ENCODE results near the gene CDK2. TPM values are rescaled to one million over a fixed set of nuclear protein-coding genes. Genes with fewer than 3 reads are reported as not detected.
"Not testable (repeated sequence)": the region's sequence is repeated elsewhere in the genome, so short reads cannot be mapped to it uniquely, and the experiment has no call there.

CDK2 gene
- total RNA-seq, 2 donors from 2014 or later: 60.8 to 69.8 TPM

DNA sequence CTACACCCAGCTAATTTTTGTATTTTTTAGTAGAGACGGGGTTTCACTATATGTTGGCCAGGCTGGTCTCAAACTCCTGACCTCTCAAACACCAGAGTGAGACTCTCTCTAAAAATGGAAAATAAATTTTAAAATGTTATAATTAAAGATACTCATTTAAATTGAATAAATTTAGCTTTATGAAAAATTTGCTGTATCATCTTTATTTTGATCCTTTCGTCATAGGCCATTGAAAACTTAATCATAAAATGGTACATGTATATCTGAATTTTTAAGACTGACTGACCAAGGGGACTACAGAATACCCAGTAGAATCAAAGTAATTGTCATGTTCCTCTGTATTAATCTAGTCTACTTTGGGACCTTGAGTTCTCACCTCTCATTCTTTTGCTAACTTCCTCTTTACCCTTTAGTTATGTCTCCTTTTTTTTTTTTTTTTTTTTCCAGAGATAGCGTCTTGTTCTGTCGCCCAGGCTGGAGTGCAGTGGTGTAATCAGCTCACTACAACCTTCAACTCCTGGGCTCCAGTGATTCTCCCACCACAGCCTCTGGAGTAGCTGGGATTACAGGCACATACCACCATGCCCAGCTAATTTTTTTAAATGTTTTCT lies 16.7 kb downstream of the CDK2 start:
- H3K9me3 Mint-ChIP-seq: no peaks in the 10 kb centered on the region
- TF ChIP-seq, protein P1, sequence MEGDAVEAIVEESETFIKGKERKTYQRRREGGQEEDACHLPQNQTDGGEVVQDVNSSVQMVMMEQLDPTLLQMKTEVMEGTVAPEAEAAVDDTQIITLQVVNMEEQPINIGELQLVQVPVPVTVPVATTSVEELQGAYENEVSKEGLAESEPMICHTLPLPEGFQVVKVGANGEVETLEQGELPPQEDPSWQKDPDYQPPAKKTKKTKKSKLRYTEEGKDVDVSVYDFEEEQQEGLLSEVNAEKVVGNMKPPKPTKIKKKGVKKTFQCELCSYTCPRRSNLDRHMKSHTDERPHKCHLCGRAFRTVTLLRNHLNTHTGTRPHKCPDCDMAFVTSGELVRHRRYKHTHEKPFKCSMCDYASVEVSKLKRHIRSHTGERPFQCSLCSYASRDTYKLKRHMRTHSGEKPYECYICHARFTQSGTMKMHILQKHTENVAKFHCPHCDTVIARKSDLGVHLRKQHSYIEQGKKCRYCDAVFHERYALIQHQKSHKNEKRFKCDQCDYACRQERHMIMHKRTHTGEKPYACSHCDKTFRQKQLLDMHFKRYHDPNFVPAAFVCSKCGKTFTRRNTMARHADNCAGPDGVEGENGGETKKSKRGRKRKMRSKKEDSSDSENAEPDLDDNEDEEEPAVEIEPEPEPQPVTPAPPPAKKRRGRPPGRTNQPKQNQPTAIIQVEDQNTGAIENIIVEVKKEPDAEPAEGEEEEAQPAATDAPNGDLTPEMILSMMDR (conservative IDR thresholded peaks at IDR 0.05): no peak
- H3K36me3 Mint-ChIP-seq (ENCODE audit: low read depth): peaks cover 68% of the 10 kb centered on the region
- DNase-seq: no peak
- H3K9me3 ChIP-seq (ENCODE audit: control insufficient read depth, low read length): no peaks in the 10 kb centered on the region
- no peaks in the 10 kb centered on the region for H3K27me3 ChIP-seq (ENCODE audit: control insufficient read depth, insufficient read depth, low read length, poor library complexity, severe bottlenecking)
- no peak overlapping the region for H3K27ac Mint-ChIP-seq
- no peaks in the 10 kb centered on the region for H3K4me1 ChIP-seq (ENCODE audit: control insufficient read depth, insufficient read depth, low read length)
- no peak overlapping the region for H3K4me3 ChIP-seq (ENCODE audit: low read length)
- H3K36me3 ChIP-seq (ENCODE audit: control insufficient read depth, insufficient read depth, low read length): peaks cover 88% of the 10 kb centered on the region
- H3K27ac ChIP-seq (ENCODE audit: low read depth, low read length): no peak overlapping the region
- H3K27me3 Mint-ChIP-seq (ENCODE audit: insufficient read depth): no peaks in the 10 kb centered on the region
- no peak overlapping the region for H3K4me3 Mint-ChIP-seq
- no peak overlapping the region for H3K9ac ChIP-seq (ENCODE audit: extremely low read depth, low read length, poor library complexity, severe bottlenecking)
- no peaks in the 10 kb centered on the region for H3K4me1 Mint-ChIP-seq
- WGBS, 2 experiments (ENCODE audit: insufficient coverage in 1 of 2, insufficient read length in 1 of 2): 93 to 100% methylated on average over 2 to 4 of the region's 4 CpGs

DNA sequence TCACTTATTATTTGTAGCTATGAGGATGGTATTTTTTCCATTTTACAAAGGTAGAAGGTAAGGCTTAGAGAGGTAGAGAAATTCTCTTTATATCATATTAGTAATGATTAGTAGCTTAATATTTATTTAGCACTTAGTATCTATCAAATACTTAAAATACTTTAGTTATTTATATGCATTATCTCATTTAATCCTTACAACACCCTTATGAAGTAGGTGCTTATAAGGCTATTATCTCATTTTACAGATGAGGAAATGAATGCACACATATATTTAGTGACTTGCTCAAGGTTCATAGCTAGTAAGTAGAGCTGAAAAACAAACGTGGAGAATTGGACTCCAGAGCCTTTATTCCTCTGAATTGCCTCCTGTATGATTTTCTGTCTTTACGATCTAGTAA lies 18.2 kb downstream of the CDK2 start:
- Histone ChIP-seq H3K27ac (ENCODE audit: low read depth, low read length) (no peak overlapping the region), H3K36me3 (ENCODE audit: control insufficient read depth, insufficient read depth, low read length) (peaks cover 88% of the 10 kb centered on the region), H3K4me1 (ENCODE audit: control insufficient read depth, insufficient read depth, low read length) (no peaks in the 10 kb centered on the region), H3K9me3 (ENCODE audit: control insufficient read depth, low read length) (no peaks in the 10 kb centered on the region), H3K4me3 (ENCODE audit: low read length) (no peak overlapping the region), H3K9ac (ENCODE audit: extremely low read depth, low read length, poor library complexity, severe bottlenecking) (no peak overlapping the region), H3K27me3 (ENCODE audit: control insufficient read depth, insufficient read depth, low read length, poor library complexity, severe bottlenecking) (no peaks in the 10 kb centered on the region)
- DNase-seq: no peak
- no peaks in the 10 kb centered on the region for H3K27me3 Mint-ChIP-seq (ENCODE audit: insufficient read depth)
- H3K27ac Mint-ChIP-seq: no peak overlapping the region
- TF ChIP-seq, protein P1 (conservative IDR thresholded peaks at IDR 0.05): no peak
- H3K9me3 Mint-ChIP-seq: no peaks in the 10 kb centered on the region
- H3K36me3 Mint-ChIP-seq (ENCODE audit: low read depth): peaks cover 72% of the 10 kb centered on the region
- no peaks in the 10 kb centered on the region for H3K4me1 Mint-ChIP-seq
- whole genome bisulfite sequencing, 2 experiments (ENCODE audit: insufficient coverage in 1 of 2, insufficient read length in 1 of 2): 87% methylated on average over 2 of the region's 2 CpGs; no CpG with 5 or more reads in 1 of the 2 experiments
- H3K4me3 Mint-ChIP-seq: no peak overlapping the region

DNA sequence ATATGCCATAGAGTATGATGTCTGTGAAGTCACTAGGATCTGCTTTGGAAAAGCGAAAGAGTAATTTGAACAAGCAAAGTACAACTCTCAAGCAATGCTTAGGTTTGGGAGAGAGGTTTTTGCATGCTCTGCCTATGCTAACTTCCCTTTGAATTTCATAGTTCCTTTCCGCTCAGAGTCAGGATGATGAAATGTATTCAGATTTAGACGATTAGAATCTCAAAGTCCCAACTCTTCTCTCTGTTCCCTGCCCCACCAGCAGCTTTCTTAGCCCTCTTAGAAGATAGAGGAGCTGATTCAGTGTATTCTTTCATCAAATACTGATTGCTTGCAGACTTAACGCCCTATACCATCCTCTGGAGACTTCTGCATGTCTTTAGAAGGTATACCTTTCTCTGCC lies 18.7 kb downstream of the CDK2 start:
- H3K4me3 Mint-ChIP-seq: no peak overlapping the region
- Histone ChIP-seq H3K9me3 (ENCODE audit: control insufficient read depth, low read length) (no peaks in the 10 kb centered on the region), H3K27me3 (ENCODE audit: control insufficient read depth, insufficient read depth, low read length, poor library complexity, severe bottlenecking) (no peaks in the 10 kb centered on the region), H3K9ac (ENCODE audit: extremely low read depth, low read length, poor library complexity, severe bottlenecking) (no peak overlapping the region), H3K4me3 (ENCODE audit: low read length) (no peak overlapping the region), H3K36me3 (ENCODE audit: control insufficient read depth, insufficient read depth, low read length) (peaks cover 90% of the 10 kb centered on the region), H3K27ac (ENCODE audit: low read depth, low read length) (no peak overlapping the region), H3K4me1 (ENCODE audit: control insufficient read depth, insufficient read depth, low read length) (no peaks in the 10 kb centered on the region)
- H3K4me1 Mint-ChIP-seq: no peaks in the 10 kb centered on the region
- TF ChIP-seq, protein P1 (conservative IDR thresholded peaks at IDR 0.05): no peak
- peaks cover 73% of the 10 kb centered on the region for H3K36me3 Mint-ChIP-seq (ENCODE audit: low read depth)
- no peak overlapping the region for H3K27ac Mint-ChIP-seq
- 98 to 100% methylated on average over 3 to 4 of the region's 4 CpGs for WGBS, 2 experiments (ENCODE audit: insufficient coverage in 1 of 2, insufficient read length in 1 of 2)
- no peak for DNase-seq
- no peaks in the 10 kb centered on the region for H3K9me3 Mint-ChIP-seq
- no peaks in the 10 kb centered on the region for H3K27me3 Mint-ChIP-seq (ENCODE audit: insufficient read depth)

DNA sequence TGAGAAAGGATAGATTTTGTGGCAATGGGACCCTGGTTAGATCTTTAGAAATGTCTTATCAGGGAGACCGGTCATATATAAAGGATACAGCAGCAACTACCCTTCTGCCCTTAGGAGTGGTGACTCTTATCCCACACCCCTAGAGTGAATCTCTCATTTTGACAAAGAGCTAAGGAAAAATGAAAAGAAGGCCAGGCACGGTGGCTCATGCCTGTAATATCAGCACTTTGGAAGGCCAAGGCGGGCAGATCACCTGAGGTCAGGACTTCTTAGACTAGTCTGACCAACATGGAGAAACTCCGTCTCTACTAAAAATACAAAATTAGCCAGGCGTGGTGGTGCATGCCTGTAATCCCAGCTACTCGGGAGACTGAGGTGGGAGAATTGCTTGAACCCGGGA lies 19.3 kb downstream of the CDK2 start:
- not testable (repeated sequence) for H3K27ac ChIP-seq (ENCODE audit: low read depth, low read length); H3K4me3 Mint-ChIP-seq; H3K4me1 Mint-ChIP-seq; H3K27ac Mint-ChIP-seq; H3K9me3 Mint-ChIP-seq; DNase-seq; H3K4me1 ChIP-seq (ENCODE audit: control insufficient read depth, insufficient read depth, low read length); H3K4me3 ChIP-seq (ENCODE audit: low read length); H3K27me3 Mint-ChIP-seq (ENCODE audit: insufficient read depth); H3K9me3 ChIP-seq (ENCODE audit: control insufficient read depth, low read length); H3K27me3 ChIP-seq (ENCODE audit: control insufficient read depth, insufficient read depth, low read length, poor library complexity, severe bottlenecking); H3K9ac ChIP-seq (ENCODE audit: extremely low read depth, low read length, poor library complexity, severe bottlenecking)
- H3K36me3 Mint-ChIP-seq (ENCODE audit: low read depth): peaks cover 73% of the 10 kb centered on the region
- 95 to 97% methylated on average over 6 to 7 of the region's 7 CpGs for WGBS, 2 experiments (ENCODE audit: insufficient coverage in 1 of 2, insufficient read length in 1 of 2)
- H3K36me3 ChIP-seq (ENCODE audit: control insufficient read depth, insufficient read depth, low read length): peaks cover 91% of the 10 kb centered on the region

Measured in endodermal cell (in vitro differentiated cells).